ENCODE results near the gene EIF4E1B.

DNA sequence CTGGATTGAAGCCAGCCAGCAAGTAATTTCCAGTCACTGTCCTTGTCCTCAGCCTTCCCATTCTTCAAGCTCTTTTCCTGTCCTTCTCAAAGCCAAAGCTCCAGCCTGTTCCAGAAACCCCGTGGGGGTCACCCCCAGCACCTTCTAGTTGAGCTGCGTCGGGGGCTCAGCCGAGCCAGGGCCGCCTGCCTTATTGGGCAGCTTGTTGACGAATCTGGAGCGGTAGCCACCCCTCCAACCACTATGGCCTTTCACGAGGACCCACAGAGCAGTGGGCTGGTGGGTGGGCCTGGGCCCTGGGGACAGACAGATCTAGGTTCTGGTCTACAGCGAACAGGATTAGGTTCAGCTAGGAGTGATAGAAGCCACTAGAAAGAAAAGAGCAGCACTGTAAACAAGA lies 64.2 kb downstream of the EIF4E1B start:
- TF ChIP-seq, protein P1, sequence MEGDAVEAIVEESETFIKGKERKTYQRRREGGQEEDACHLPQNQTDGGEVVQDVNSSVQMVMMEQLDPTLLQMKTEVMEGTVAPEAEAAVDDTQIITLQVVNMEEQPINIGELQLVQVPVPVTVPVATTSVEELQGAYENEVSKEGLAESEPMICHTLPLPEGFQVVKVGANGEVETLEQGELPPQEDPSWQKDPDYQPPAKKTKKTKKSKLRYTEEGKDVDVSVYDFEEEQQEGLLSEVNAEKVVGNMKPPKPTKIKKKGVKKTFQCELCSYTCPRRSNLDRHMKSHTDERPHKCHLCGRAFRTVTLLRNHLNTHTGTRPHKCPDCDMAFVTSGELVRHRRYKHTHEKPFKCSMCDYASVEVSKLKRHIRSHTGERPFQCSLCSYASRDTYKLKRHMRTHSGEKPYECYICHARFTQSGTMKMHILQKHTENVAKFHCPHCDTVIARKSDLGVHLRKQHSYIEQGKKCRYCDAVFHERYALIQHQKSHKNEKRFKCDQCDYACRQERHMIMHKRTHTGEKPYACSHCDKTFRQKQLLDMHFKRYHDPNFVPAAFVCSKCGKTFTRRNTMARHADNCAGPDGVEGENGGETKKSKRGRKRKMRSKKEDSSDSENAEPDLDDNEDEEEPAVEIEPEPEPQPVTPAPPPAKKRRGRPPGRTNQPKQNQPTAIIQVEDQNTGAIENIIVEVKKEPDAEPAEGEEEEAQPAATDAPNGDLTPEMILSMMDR (IDR thresholded peaks at IDR 0.05) = no peak
- no peak for TF ChIP-seq KDM1A (IDR thresholded peaks at IDR 0.05; ENCODE audit: low read depth)
- TF ChIP-seq, protein P2, sequence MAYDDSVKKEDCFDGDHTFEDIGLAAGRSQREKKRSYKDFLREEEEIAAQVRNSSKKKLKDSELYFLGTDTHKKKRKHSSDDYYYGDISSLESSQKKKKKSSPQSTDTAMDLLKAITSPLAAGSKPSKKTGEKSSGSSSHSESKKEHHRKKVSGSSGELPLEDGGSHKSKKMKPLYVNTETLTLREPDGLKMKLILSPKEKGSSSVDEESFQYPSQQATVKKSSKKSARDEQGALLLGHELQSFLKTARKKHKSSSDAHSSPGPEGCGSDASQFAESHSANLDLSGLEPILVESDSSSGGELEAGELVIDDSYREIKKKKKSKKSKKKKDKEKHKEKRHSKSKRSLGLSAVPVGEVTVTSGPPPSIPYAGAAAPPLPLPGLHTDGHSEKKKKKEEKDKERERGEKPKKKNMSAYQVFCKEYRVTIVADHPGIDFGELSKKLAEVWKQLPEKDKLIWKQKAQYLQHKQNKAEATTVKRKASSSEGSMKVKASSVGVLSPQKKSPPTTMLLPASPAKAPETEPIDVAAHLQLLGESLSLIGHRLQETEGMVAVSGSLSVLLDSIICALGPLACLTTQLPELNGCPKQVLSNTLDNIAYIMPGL (CRISPR knock-in tag; IDR thresholded peaks at IDR 0.05; ENCODE audit: borderline replicate concordance) = no peak
- no peak for TF ChIP-seq ZC3H11A (IDR thresholded peaks at IDR 0.05)
- TF ChIP-seq RCOR1 (IDR thresholded peaks at IDR 0.05; ENCODE audit: low read depth, low read length) = no peak
- TF ChIP-seq EP300 (IDR thresholded peaks at IDR 0.05) = no peak
- TF ChIP-seq, protein P3, sequence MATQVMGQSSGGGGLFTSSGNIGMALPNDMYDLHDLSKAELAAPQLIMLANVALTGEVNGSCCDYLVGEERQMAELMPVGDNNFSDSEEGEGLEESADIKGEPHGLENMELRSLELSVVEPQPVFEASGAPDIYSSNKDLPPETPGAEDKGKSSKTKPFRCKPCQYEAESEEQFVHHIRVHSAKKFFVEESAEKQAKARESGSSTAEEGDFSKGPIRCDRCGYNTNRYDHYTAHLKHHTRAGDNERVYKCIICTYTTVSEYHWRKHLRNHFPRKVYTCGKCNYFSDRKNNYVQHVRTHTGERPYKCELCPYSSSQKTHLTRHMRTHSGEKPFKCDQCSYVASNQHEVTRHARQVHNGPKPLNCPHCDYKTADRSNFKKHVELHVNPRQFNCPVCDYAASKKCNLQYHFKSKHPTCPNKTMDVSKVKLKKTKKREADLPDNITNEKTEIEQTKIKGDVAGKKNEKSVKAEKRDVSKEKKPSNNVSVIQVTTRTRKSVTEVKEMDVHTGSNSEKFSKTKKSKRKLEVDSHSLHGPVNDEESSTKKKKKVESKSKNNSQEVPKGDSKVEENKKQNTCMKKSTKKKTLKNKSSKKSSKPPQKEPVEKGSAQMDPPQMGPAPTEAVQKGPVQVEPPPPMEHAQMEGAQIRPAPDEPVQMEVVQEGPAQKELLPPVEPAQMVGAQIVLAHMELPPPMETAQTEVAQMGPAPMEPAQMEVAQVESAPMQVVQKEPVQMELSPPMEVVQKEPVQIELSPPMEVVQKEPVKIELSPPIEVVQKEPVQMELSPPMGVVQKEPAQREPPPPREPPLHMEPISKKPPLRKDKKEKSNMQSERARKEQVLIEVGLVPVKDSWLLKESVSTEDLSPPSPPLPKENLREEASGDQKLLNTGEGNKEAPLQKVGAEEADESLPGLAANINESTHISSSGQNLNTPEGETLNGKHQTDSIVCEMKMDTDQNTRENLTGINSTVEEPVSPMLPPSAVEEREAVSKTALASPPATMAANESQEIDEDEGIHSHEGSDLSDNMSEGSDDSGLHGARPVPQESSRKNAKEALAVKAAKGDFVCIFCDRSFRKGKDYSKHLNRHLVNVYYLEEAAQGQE (IDR thresholded peaks at IDR 0.05) = no peak
- TF ChIP-seq, protein P4, sequence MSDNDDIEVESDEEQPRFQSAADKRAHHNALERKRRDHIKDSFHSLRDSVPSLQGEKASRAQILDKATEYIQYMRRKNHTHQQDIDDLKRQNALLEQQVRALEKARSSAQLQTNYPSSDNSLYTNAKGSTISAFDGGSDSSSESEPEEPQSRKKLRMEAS (IDR thresholded peaks at IDR 0.05) = no peak
- TF ChIP-seq MAZ (IDR thresholded peaks at IDR 0.05; ENCODE audit: borderline replicate concordance, low read depth, low read length) = no peak
- TF ChIP-seq RARB (CRISPR knock-in tag; IDR thresholded peaks at IDR 0.05) = no peak
- TF ChIP-seq, protein P5, sequence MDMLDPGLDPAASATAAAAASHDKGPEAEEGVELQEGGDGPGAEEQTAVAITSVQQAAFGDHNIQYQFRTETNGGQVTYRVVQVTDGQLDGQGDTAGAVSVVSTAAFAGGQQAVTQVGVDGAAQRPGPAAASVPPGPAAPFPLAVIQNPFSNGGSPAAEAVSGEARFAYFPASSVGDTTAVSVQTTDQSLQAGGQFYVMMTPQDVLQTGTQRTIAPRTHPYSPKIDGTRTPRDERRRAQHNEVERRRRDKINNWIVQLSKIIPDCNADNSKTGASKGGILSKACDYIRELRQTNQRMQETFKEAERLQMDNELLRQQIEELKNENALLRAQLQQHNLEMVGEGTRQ (IDR thresholded peaks at IDR 0.05) = no peak
- TF ChIP-seq MAFK (IDR thresholded peaks at IDR 0.05; ENCODE audit: partially characterized antibody) = no peak
- TF ChIP-seq CBX2 (IDR thresholded peaks at IDR 0.05; ENCODE audit: borderline replicate concordance, low read depth) = no peak
